GM19372 (cell line): ENCODE data around the gene MPC1.

Experiments used
- ATAC-seq: cut with Tn5 transposase; IDR thresholded peaks from one replicate; pipeline ENCODE4 v1.9.1; 2021; ENCODE audit warnings: mild to moderate bottlenecking, low read depth, moderate library complexity; ENCODE audit not compliant: unreplicated experiment

Gene MPC1

DNA sequence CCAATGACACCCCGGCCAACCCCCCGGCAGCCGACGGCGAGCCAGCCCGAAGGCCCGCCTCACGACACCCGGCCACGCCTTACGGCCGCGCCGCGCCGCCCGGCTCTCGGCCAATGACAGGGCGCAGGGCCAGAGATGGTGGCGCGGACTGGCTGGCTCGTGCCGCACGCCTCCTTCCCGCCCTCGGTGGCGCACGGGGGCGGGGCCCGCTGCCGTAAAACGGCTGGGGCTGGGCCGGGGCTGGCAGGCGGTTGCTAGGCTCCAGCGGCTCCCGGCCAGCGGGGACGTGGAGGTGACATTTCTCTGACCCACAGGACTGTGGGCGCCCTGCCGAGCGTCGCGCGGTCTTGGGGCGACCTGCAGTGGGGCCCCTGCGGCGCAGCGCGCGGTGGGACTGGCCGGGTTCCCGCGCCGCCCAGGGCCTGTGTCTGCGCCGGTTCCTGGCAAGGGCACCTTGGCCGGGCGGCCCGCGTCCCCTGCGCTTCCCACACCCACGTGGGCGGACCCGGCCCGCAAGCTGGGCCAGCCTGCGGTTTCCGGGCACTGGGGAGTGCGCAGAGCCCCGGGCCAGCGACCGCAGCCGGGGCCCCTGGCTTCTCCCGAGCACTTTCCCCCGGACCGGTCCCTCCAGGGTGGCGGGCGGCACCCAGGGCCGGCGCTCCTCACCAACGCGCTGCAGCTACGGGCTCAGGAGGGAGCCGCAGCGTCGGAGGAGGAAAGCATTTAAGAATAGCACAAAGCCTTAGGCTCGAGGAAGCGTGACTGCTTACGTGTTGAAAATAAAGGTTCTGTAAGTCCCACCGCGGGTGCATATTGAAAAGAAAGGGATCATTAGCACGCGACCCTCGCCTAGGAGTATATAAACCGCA is at the start of gene MPC1:
Gene MPC1, minus strand, starts transcription at position 8 of the 869 bp plus-strand sequence. CDS start 64 bp downstream, outside the sequence.
- ATAC-seq: peak; percentile 83

- no peak for ATAC-seq
Observed at GRCh38 chr6:166430269-166430668, 47.5 kb upstream of the MPC1 start.

DNA sequence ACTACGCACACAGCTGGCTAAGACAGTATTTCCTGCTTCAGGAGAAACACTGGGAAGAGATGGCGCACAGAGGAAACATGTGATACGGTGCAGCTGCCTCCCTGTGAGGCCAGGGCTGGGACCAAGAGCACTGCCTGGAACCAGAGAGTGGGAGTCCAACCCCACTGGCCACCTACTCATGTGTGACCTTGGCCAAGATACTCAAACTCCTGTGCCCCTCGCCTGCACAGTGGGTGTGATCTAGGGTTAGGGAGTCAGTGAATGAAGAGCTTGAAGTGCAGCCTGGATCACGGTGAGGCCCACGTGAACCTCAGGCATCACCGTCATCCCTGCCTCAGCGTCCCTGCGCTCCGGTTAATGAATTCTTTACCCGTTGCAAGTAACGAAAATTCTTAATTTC is 41.7 kb upstream of the MPC1 start:
- no peak for ATAC-seq

DNA sequence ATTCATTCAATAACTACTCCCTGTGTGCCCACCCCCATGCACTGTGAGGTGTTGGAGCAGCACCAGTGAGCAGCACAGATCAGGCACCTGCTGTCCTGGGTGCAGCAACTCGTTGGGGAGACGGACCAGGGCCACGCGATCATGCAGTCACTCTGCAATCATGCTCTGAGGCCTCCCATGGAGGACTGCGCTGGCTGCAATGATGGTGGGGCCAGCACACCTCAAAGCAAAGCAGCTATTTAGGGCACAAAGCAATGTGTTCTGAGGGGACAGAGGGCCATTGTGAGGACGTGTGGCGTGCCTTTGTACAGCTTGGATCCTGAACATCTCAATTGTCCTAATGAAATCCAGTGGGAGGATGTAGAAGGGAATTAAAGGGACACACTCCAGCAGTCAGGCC is 41.0 kb upstream of the MPC1 start:
- no peak for ATAC-seq

DNA sequence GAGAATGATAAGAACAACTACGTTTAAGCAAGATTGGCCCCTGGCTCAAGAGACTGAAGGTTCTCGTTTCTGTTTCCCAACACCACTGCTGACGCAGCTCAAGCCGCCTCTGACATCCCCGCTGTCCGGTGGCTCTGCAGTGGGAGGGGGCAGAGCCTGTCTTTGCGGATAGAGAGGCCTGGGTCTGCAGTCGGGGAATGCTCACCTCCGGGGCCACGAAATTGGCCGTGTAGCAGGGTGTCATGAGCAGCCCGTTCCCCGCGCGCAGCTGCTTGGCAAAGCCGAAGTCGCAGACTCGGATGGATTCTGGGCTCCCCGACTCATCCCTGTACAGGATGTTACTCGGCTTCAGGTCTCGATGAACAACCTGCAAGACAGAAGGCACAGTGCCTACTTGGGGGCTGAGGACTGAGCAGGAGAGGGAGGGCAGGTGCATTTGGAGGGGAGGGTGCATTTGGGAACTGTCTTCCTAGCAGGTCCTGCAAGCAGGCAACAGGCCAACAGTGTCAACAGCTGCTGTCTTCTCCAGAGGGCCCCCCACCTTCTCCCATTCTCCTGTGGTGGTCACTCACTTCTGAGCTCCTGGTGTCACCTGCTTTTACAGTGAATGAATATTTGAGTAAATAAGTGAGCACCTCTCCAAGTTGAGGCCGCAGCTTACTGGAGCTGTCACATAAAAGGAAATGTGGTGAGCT is 40.5 kb upstream of the MPC1 start:
- ATAC-seq: no peak

GRCh38 chr6:166422201-166422940 is 39.6 kb upstream of the MPC1 start:
- ATAC-seq: no peak

- ATAC-seq: no peak
Observed at GRCh38 chr6:166420351-166420750, 37.6 kb upstream of the MPC1 start.

DNA sequence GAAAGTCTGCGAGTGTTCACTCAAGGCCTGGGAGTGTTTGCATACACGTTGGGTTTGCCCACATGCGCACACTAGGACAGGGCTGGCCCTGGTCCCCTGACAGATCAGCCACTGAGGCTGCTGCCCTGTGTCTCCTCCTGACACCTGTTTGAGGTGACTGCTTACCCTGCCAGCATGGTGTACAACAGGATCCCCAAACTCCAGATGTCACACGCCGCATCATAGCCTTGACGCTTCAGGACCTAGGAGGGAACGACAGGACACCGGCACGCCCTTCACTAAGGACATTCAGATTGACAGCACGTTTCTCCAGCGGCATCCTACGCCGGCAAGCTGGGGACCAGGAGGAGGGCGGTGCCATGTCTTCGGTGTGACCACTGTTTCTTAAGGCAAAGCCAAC is 37.0 kb upstream of the MPC1 start:
- peak; percentile 17 for ATAC-seq

- peak; percentile 88 for ATAC-seq
Observed at GRCh38 chr6:166419286-166419685, 36.5 kb upstream of the MPC1 start.

GRCh38 chr6:166418691-166419143 is 36.0 kb upstream of the MPC1 start:
- ATAC-seq: no peak

DNA sequence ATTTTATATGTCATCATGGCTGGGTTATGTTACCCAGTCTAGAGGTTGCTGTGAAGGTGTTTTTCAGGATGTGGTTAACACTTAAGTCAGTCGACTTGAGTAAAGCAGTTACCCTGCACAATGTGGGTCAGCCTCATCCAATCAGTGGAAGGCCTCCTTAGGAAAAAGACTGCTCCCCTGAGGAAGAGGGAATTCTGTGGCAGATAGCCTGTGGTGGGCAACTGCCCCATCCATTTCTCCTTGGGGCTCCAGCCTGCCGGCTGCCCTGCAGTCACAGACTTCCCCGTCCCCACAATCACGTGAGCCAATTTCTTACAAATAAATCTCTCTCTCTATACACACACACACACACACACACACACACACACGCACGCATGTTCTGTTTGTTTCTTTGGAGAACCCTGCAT is 34.5 kb upstream of the MPC1 start:
- ATAC-seq: no peak

DNA sequence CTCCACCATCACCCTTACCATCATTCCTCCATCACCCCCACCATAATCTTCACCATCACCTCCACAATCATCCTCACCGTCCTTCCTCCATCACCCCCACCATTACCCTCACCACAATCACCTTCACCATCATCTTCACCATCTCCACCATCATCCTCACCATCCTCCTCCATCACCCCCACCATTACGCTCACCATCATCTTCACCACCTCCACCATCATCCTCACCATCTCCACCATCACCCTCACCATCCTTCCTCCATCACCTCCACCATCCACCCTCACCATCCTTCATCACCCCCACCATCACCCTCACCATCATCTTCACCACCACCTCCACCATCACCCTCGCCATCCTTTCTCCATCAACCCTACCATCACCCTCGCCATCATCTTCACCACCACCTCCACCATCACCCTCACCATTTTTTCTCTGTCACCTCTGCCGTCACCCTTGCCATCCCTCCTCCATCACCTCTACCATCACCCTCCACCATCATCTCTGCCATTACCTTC is 33.1 kb upstream of the MPC1 start:
- ATAC-seq: no peak

GRCh38 chr6:166415306-166415705 is 32.6 kb upstream of the MPC1 start:
- no peak for ATAC-seq

- ATAC-seq: no peak
Observed at GRCh38 chr6:166413491-166413951, 30.8 kb upstream of the MPC1 start.

GRCh38 chr6:166412911-166413384 is 30.2 kb upstream of the MPC1 start:
- no peak for ATAC-seq

GRCh38 chr6:166412156-166412910 is 29.6 kb upstream of the MPC1 start:
- no peak for ATAC-seq

GRCh38 chr6:166411721-166412151 is 29.0 kb upstream of the MPC1 start:
- no peak for ATAC-seq

GRCh38 chr6:166411271-166411670 is 28.5 kb upstream of the MPC1 start:
- no peak for ATAC-seq

DNA sequence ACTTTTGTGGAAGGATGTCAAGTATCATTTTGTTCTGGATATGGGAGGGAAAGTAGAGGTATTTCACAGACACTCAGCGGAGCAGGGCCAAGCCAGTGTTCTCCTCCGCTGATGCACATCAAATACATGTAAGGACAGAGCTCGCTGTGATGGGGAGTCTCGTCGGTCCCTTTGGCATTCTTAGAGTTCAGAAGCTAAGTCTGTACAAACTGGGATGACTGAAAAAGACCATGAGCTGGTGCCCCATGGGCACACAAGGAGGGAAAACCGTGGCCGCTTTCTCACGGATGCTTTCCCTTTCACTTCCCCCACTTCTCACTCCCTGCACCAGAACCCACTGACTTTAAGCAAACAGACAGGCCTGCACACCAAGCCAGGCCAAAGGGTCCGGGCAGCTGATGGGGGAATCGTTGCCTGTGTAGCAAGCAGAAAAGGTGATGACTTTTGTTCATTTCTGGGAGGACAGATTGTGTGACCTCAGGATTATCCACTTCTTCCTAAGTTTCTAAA is 27.7 kb upstream of the MPC1 start:
- ATAC-seq: no peak
